ENCODE results near the gene UPK3B.
A peak's percentile ranks its signal among the peaks of the same experiment; 100 is the strongest.
"Not testable (repeated sequence)": the region's sequence is repeated elsewhere in the genome, so short reads cannot be mapped to it uniquely, and the experiment has no call there.

Gene UPK3B

DNA sequence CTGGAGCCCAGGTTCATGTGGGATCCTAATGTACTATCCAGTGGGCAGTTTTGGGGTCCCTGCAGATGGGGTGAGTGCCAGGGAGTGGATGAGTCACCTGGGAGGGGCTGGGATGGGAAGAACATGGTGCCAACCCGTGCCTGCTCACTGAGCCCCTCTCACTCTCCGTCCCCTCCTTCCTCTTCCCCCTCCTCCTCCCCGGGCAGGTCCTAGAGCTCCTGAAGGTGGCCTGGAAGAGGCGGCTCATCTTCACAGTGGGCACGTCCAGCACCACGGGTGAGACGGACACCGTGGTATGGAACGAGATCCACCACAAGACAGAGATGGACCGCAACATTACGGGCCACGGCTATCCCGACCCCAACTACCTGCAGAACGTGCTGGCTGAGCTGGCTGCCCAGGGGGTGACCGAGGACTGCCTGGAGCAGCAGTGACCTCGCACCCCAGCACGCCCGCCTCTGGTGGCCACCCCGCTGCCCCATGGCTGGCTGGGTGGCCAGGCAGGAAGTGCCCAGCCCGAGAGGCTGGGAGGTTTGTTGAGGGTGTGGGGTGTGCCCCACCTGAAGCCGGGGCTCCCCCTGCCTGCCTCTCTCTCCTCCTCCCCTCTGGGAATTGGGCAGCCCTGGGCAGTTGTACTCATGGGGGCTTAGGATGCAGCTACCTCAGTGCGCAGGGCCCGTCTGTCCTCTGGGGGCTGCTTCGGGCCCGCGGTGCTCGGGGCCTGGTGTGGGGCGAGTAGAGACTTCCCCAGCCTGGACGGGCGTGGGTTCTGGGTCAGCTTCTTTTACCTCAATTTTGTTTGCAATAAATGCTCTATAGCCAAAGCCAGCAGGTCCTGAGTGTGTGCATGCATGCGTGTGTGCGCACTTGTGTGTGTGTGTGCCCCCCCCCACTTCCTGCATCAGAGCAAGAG is 4.9 kb upstream of the UPK3B start:
- POLR2A ChIA-PET (ENCODE audit: low non-redundant PET), result interaction anchor here (0.6 kb wide), 1 partner anchor 82 kb away, joined by 4 read pairs; no protein-coding TSS in a partner anchor
- TF ChIP-seq, protein P1, sequence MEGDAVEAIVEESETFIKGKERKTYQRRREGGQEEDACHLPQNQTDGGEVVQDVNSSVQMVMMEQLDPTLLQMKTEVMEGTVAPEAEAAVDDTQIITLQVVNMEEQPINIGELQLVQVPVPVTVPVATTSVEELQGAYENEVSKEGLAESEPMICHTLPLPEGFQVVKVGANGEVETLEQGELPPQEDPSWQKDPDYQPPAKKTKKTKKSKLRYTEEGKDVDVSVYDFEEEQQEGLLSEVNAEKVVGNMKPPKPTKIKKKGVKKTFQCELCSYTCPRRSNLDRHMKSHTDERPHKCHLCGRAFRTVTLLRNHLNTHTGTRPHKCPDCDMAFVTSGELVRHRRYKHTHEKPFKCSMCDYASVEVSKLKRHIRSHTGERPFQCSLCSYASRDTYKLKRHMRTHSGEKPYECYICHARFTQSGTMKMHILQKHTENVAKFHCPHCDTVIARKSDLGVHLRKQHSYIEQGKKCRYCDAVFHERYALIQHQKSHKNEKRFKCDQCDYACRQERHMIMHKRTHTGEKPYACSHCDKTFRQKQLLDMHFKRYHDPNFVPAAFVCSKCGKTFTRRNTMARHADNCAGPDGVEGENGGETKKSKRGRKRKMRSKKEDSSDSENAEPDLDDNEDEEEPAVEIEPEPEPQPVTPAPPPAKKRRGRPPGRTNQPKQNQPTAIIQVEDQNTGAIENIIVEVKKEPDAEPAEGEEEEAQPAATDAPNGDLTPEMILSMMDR (conservative IDR thresholded peaks at IDR 0.05; ENCODE audit: low read depth), result no peak
- CTCF ChIA-PET, result no interaction called here
- no peak for DNase-seq (ENCODE audit: low spot score)
- H3K27ac ChIP-seq, result peak overlapping the region; percentile 67

DNA sequence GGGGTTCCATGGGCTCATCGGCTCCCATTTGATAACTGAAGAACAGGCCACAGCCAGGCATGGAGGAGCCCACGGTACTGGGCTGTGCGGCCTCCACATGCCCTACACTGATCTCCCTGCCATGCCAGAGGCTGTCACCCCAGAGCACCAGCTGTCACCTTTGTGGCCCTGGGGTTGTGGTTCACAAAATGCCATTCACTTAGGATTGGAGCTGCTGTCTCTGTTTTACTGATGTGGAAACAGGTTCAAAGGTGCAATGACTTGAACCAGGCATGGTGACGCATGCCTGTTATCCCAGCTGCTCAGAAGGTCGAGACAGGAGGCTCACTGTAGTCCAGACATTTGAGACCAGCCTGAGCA is 4.3 kb upstream of the UPK3B start:
- TF ChIP-seq, protein P1 (conservative IDR thresholded peaks at IDR 0.05; ENCODE audit: low read depth), result no peak
- ChIA-PET POLR2A (ENCODE audit: low non-redundant PET) (no interaction called here), CTCF (no interaction called here)
- peak overlapping the region; percentile 67 for H3K27ac ChIP-seq
- no peak for DNase-seq (ENCODE audit: low spot score)

DNA sequence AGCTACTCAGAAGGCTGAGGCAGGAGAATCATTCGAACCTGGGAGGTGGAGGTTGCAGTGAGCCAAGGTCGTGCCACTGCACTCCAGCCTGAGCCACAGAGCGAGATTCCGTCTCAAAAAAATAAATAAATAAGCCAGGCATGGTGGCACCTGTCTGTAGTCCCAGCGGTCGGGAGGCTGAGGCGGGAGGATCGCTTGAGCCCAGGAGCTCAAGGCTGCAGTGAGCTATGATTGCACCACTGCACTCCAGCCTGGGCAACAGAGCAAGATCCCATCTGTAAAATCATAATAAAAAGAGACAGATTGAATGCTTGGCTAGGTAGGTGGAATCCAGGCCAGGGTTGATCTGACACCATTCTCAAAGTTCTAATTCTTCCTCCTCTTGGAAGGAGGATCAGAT is 3.7 kb upstream of the UPK3B start:
- POLR2A ChIA-PET (ENCODE audit: low non-redundant PET); CTCF ChIA-PET: not testable (repeated sequence)
- peak overlapping the region; percentile 67 for H3K27ac ChIP-seq

DNA sequence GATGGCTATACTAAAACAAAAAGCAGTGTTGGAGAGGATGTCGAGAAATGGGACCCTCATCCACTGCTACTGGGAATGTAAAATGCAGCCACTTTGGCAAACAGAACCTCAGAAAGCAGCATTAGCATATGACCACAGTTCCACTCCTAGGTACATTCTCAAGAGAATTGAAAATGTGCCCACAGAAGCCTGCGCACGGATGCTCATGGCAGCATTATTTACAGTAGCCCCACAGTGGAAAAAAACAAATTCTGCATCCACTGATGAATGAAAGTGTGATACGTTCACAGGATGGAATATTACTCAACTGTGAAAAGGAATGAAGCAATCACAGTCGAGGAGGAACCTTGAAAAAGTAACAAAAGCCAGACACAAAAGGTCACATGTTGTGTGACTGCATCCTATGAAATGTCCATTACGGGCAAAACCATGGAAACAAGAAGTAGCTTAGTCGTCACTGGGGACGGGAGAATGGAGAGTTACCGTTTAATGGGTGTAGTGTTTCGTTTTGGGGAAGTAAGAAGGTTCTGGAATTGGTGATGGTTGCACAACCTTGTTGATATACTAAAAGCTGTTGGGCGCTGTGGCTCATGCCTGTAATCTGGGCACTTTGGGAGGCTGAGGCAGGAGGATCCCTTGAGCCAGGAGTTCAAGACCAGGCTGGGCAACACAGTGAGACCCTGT is 2.5 kb upstream of the UPK3B start:
- ChIA-PET POLR2A (ENCODE audit: low non-redundant PET) (no interaction called here), CTCF (no interaction called here)
- H3K27ac ChIP-seq, result peak overlapping the region; percentile 88; the same call in 1 of the 2 replicates
- TF ChIP-seq, protein P1 (conservative IDR thresholded peaks at IDR 0.05; ENCODE audit: low read depth), result no peak
- DNase-seq (ENCODE audit: low spot score), result no peak

More for the DNA sequence above, 3.7 kb upstream of the UPK3B start:
- not testable (repeated sequence) for DNase-seq (ENCODE audit: low spot score)

- POLR2A ChIA-PET (ENCODE audit: low non-redundant PET), result not testable (repeated sequence)
These were observed 1.0 kb downstream of the UPK3B start for GRCh38 chr7:76511200-76511910.

DNA sequence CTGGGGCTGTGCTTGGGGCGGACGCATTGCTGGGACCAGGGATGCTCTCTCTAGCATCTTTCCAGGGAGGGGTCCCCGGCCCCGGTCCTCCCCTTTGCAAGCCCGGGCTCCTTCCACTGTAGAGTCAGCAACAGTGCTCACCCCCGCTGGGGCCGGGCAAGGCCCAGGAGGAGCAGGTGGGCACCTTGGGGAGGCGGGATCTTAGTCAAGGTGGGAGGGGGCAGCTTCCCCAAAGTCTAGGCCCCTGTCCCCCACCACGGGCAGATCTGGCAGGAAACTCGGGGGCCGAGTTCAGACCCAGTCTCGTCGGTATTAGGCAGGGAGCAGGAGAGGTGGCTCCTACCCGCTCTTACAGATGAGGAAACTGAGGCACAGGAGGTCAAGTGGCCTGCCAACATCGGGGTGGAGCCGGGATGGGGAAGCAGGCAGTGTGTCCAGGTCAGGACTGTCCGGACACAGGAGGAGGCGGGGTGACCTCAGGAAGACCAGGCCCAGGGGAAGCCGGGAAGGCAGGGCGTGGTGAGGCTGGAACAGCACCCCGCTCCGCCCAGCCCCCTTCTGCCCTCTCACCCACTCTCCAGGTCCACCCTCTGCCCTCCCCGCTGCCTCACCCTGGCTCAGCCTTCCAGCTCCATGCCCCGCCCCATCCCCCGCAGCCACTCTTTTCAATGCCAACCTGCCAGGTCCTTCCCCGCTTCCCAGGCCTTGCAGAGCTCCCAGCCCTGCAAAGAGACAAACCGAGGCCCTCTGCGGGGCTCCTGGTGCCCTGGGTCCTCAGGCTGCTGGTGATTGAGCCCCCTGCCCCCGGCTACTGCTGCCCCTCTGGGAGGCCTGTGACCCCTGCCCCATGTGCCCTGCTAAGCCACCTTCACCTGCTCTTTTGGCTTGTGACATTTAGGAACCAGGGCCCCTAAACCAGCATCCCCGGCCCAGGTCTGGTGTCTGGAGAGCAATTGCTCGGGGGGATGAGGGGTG is 1.8 kb downstream of the UPK3B start:
- CTCF ChIA-PET; POLR2A ChIA-PET (ENCODE audit: low non-redundant PET); DNase-seq (ENCODE audit: low spot score): not testable (repeated sequence)
- H3K27ac ChIP-seq, result peak overlapping the region; percentile 77

More at GRCh38 chr7:76511200-76511910, 1.0 kb downstream of the UPK3B start:
- H3K27ac ChIP-seq, result peak overlapping the region; percentile 53
- DNase-seq (ENCODE audit: low spot score); CTCF ChIA-PET: not testable (repeated sequence)

GRCh38 chr7:76512941-76513816 is 2.8 kb downstream of the UPK3B start:
- CTCF ChIA-PET, result no interaction called here
- POLR2A ChIA-PET (ENCODE audit: low non-redundant PET), result no interaction called here
- TF ChIP-seq, protein P1 (conservative IDR thresholded peaks at IDR 0.05; ENCODE audit: low read depth), result peak; percentile 47
- no peak for DNase-seq (ENCODE audit: low spot score)
- H3K27ac ChIP-seq, result peak overlapping the region; percentile 77

Measured in RWPE1 (cell line).